Loucy (cell line): ENCODE results near the gene SOX8.

Experiments
- H2AFZ ChIP-seq: fragments of 200-600 bp; sonication (generic); 2 replicates; pipeline ENCODE4 v1.6.0; 2016; ENCODE audit warnings: antibody characterized with exemption, mild to moderate bottlenecking, low read length, moderate library complexity
- H3F3A ChIP-seq: fragments of 200-600 bp; 2 replicates; pipeline ENCODE4 v1.6.0; 2016; ENCODE audit warnings: antibody characterized with exemption, low read depth, mild to moderate bottlenecking
- H3K27me3 ChIP-seq: fragments of 200-600 bp; sonication (generic); 2 replicates; pipeline ENCODE4 v1.6.1; 2014; ENCODE audit warnings: low read length, mild to moderate bottlenecking; ENCODE audit not compliant: insufficient read depth, poor library complexity, severe bottlenecking
- H3K36me3 ChIP-seq: fragments of 200-600 bp; sonication (generic); 2 replicates; pipeline ENCODE4 v1.6.1; 2016; ENCODE audit warnings: low read length; ENCODE audit not compliant: insufficient read depth
- H3K4me1 ChIP-seq: fragments of 200-600 bp; sonication (generic); 2 replicates; pipeline ENCODE4 v1.5.1; 2014; ENCODE audit warnings: low read length, mild to moderate bottlenecking; ENCODE audit not compliant: insufficient read depth, poor library complexity, severe bottlenecking
- H3K4me2 ChIP-seq: fragments of 200-600 bp; sonication (generic); 2 replicates; pipeline ENCODE4 v1.6.0; 2014; ENCODE audit warnings: antibody characterized with exemption, low read length, low read depth, mild to moderate bottlenecking; ENCODE audit not compliant: poor library complexity, severe bottlenecking
- H3K4me3 ChIP-seq: fragments of 200-600 bp; sonication (generic); 2 replicates; pipeline ENCODE4 v1.5.1; 2014; ENCODE audit warnings: low read length, mild to moderate bottlenecking, mixed read lengths; ENCODE audit not compliant: poor library complexity, severe bottlenecking
- H3K79me2 ChIP-seq: fragments of 200-600 bp; sonication (generic); 2 replicates; pipeline ENCODE4 v1.6.1; 2014; ENCODE audit warnings: low read length; ENCODE audit not compliant: insufficient read depth
- H3K9ac ChIP-seq: fragments of 200-600 bp; sonication (generic); 2 replicates; pipeline ENCODE4 v1.6.0; 2014; ENCODE audit warnings: mild to moderate bottlenecking, low read depth, low read length, moderate library complexity; ENCODE audit not compliant: poor library complexity, severe bottlenecking
- H3K9me2 ChIP-seq: fragments of 200-600 bp; sonication (generic); replicated peaks from 2 replicates; pipeline ENCODE4 v1.6.1; 2016; ENCODE audit warnings: low read depth, low read length, mixed read lengths
- H3K9me3 ChIP-seq: fragments of 200-600 bp; sonication (generic); 2 replicates; pipeline ENCODE4 v1.6.1; 2014; ENCODE audit warnings: mild to moderate bottlenecking, antibody characterized with exemption, low read length, low read depth; ENCODE audit not compliant: insufficient read depth
- H4K20me1 ChIP-seq: fragments of 200-600 bp; sonication (generic); 2 replicates; pipeline ENCODE4 v1.6.0; 2014; ENCODE audit warnings: antibody characterized with exemption, low read length, mild to moderate bottlenecking; ENCODE audit not compliant: insufficient read depth, poor library complexity, severe bottlenecking
- CTCF ChIP-seq: fragments of 200-600 bp; sonication (generic); conservative IDR thresholded peaks from 2 replicates; pipeline ENCODE4 v1.5.1; 2014; ENCODE audit warnings: mild to moderate bottlenecking, antibody characterized with exemption, low read length
- EZH2phosphoT487 ChIP-seq: fragments of 200-600 bp; IDR thresholded peaks from 2 replicates; pipeline ENCODE4 v1.6.1; 2018; ENCODE audit warnings: antibody characterized with exemption, mild to moderate bottlenecking, moderate library complexity, borderline replicate concordance

SOX8 gene

GRCh38 chr16:1014771-1015495 is 33.4 kb downstream of the SOX8 start:
- no peak overlapping the region for H2AFZ ChIP-seq
- H3K4me2 ChIP-seq = no peak overlapping the region
- H3K79me2 ChIP-seq = no peaks in the 10 kb centered on the region
- H3K9me3 ChIP-seq = no peaks in the 10 kb centered on the region
- H4K20me1 ChIP-seq = no peaks in the 10 kb centered on the region
- H3K27me3 ChIP-seq = no peaks in the 10 kb centered on the region
- TF ChIP-seq EZH2phosphoT487 (no peak), CTCF (no peak)
- H3K4me3 ChIP-seq = no peak overlapping the region
- no peaks in the 10 kb centered on the region for H3K9me2 ChIP-seq
- no peaks in the 10 kb centered on the region for H3K36me3 ChIP-seq
- H3K9ac ChIP-seq = no peak overlapping the region
- H3K4me1 ChIP-seq = no peaks in the 10 kb centered on the region
- H3F3A ChIP-seq = no peaks in the 10 kb centered on the region

- no peaks in the 10 kb centered on the region for H3F3A ChIP-seq
- H3K9me3 ChIP-seq = no peaks in the 10 kb centered on the region
- no peaks in the 10 kb centered on the region for H4K20me1 ChIP-seq
- H3K79me2 ChIP-seq = no peaks in the 10 kb centered on the region
- no peak overlapping the region for H3K4me2 ChIP-seq
- H3K4me1 ChIP-seq = no peaks in the 10 kb centered on the region
- H3K9ac ChIP-seq = no peak overlapping the region
- TF ChIP-seq CTCF = no peak
- TF ChIP-seq EZH2phosphoT487 = no peak
- H3K36me3 ChIP-seq = no peaks in the 10 kb centered on the region
- no peaks in the 10 kb centered on the region for H3K27me3 ChIP-seq
- H3K4me3 ChIP-seq = no peak overlapping the region
- H3K9me2 ChIP-seq = no peaks in the 10 kb centered on the region
- no peak overlapping the region for H2AFZ ChIP-seq
Observed at GRCh38 chr16:1018447-1019198, 37.1 kb downstream of the SOX8 start.

GRCh38 chr16:1019231-1020090 is 37.9 kb downstream of the SOX8 start:
- no peaks in the 10 kb centered on the region for H3K79me2 ChIP-seq
- no peaks in the 10 kb centered on the region for H3K36me3 ChIP-seq
- H4K20me1 ChIP-seq = no peaks in the 10 kb centered on the region
- H3K9me2 ChIP-seq = no peaks in the 10 kb centered on the region
- no peak overlapping the region for H3K9ac ChIP-seq
- no peaks in the 10 kb centered on the region for H3K9me3 ChIP-seq
- no peak overlapping the region for H3K4me3 ChIP-seq
- no peaks in the 10 kb centered on the region for H3K27me3 ChIP-seq
- no peak overlapping the region for H2AFZ ChIP-seq
- no peaks in the 10 kb centered on the region for H3K4me1 ChIP-seq
- H3F3A ChIP-seq = no peaks in the 10 kb centered on the region
- H3K4me2 ChIP-seq = no peak overlapping the region
- no peak for TF ChIP-seq CTCF
- no peak for TF ChIP-seq EZH2phosphoT487
